Fibroblast of skin of left biceps (primary cell): Measurements from ENCODE around the gene ATRN.
"Not testable (repeated sequence)": the region's sequence is repeated elsewhere in the genome, so short reads cannot be mapped to it uniquely, and the experiment has no call there.

Experiments
- DNase-seq, 2 experiments: peaks; one replicate each; pipeline ENCODE4 v3.0.0-alpha.2; 2013; ENCODE audit warnings: low read depth in 2 of 2

The ATRN gene

GRCh38 chr20:3563548-3564177, 92.8 kb downstream of the ATRN start:
- no peak for DNase-seq

GRCh38 chr20:3565851-3566250, 95.0 kb downstream of the ATRN start:
- no peak for DNase-seq

- no peak for DNase-seq
Measured at GRCh38 chr20:3572151-3572550, 101.3 kb downstream of the ATRN start.

GRCh38 chr20:3576363-3576762, 105.5 kb downstream of the ATRN start:
- DNase-seq = no peak

- no peak for DNase-seq
Measured at GRCh38 chr20:3577366-3577765, 106.5 kb downstream of the ATRN start.

- no peak for DNase-seq
Measured at GRCh38 chr20:3580412-3580811, 109.6 kb downstream of the ATRN start.

- DNase-seq = no peak
Measured at GRCh38 chr20:3583765-3584164, 112.9 kb downstream of the ATRN start.

- DNase-seq = no peak
Measured at GRCh38 chr20:3586093-3586492, 115.3 kb downstream of the ATRN start.

GRCh38 chr20:3590164-3590563, 119.3 kb downstream of the ATRN start:
- no peak for DNase-seq

- DNase-seq = no peak
Measured at GRCh38 chr20:3592931-3593330, 122.1 kb downstream of the ATRN start.

- no peak for DNase-seq
Measured at GRCh38 chr20:3595541-3595940, 124.7 kb downstream of the ATRN start.

GRCh38 chr20:3603108-3603507, 132.3 kb downstream of the ATRN start:
- no peak for DNase-seq

- DNase-seq = not testable (repeated sequence)
Measured at GRCh38 chr20:3605386-3605886, 134.6 kb downstream of the ATRN start.

GRCh38 chr20:3606021-3606420, 135.2 kb downstream of the ATRN start:
- no peak for DNase-seq

- no peak for DNase-seq
Measured at GRCh38 chr20:3611901-3612300, 141.1 kb downstream of the ATRN start.

- DNase-seq = no peak
Measured at GRCh38 chr20:3612795-3613572, 142.2 kb downstream of the ATRN start.

- peak in 1 of 2 experiments; percentile 9 for DNase-seq
Measured at GRCh38 chr20:3613821-3614440, 143.1 kb downstream of the ATRN start.

GRCh38 chr20:3614466-3614865, 143.6 kb downstream of the ATRN start:
- DNase-seq = peak in 1 of 2 experiments; percentile 9

GRCh38 chr20:3615171-3615840, 144.5 kb downstream of the ATRN start:
- not testable (repeated sequence) for DNase-seq

GRCh38 chr20:3616250-3616649, 145.4 kb downstream of the ATRN start:
- no peak for DNase-seq

- DNase-seq = no peak
Measured at GRCh38 chr20:3621111-3621510, 150.3 kb downstream of the ATRN start.

- no peak for DNase-seq
Measured at GRCh38 chr20:3622406-3622805, 151.6 kb downstream of the ATRN start.
